Stimulated activated CD8-positive, alpha-beta memory T cell treated with anti-CD3 and anti-CD28 coated beads, Interleukin-15, amount 100 ng/mL, for 24 hours (primary cell): ENCODE data around the gene TRAPPC6A.

Experiments
- DNase-seq: peaks from one replicate; pipeline ENCODE4 v3.0.0-alpha.2; 2020; ENCODE audit warnings: low read depth

TRAPPC6A gene

DNA sequence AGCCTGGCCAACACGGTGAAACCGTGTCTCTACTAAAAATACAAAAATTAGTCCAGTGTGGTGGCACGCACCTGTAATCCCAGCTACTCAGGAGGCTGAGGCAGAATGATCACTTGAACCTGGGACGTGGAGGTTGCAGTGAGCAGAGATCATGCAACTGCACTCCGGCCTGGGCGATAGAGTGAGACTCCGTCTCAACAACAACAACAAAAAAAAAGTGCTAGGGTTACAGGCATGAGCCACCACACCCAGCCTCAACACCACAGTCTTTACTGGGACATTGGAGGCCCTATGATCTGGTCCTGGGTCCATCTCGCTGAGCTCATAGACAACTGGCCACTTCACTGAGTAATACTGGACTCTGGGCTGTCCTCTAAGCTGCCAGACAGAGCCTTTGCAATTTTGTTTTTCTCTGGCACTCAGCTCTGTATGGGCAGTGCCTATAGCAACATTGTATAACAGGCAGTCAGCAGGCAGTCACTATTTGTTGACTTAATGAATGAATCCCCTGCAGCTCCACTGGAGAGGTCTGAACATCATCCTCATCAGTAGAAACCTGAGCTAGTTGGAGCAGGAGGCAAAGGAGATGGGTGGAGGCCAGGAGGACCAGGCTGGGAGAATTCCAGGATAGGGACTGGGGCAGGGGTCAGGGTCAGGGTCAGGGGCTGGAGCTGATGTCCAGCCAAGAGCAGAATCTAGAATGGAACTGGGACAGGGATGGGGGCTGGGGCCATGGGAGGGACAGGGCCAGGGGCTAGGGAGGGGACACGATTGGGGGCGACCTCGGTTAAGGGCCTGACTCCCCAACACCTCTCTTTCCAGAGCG lies 8.7 kb upstream of the TRAPPC6A start:
- DNase-seq: no peak

DNA sequence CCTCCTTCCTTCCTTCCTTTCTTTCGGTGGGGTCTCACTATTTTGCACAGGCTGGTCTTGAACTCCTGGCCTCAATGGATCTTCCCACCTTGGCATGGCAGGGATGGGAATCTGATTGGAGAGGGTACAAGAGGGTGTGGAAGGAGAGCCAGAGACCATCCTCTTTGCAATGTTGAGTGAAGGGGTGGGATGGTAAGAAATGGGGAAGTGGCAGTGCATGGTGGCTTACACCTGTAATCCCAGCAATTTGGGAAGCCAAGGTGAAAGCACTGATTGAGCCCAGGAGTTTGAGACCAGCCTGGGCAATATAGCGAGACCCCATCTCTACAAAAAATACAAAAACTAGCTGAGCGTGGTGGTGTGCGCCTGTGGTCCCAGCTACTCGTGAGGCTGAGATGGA lies 6.1 kb upstream of the TRAPPC6A start:
- no peak for DNase-seq

DNA sequence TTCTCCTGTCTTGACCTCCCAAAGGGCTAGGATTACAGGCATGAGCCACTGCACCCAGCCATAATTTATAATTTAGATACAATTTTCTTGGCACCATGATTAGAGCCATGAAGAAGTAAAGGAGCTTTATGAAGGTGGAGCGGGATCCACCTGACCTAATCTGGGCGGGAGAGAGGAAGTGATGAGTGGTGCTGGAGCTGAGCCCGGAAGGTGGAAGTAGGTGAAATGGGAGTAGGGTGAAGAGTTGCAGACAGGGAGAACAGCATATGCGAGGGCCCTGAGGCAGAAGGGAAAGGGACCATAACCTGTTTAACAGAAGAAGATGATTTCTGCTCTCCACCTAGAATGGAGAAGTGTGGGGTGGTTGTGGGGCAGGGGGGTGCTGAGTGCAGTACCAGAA lies 4.7 kb upstream of the TRAPPC6A start:
- no peak for DNase-seq

DNA sequence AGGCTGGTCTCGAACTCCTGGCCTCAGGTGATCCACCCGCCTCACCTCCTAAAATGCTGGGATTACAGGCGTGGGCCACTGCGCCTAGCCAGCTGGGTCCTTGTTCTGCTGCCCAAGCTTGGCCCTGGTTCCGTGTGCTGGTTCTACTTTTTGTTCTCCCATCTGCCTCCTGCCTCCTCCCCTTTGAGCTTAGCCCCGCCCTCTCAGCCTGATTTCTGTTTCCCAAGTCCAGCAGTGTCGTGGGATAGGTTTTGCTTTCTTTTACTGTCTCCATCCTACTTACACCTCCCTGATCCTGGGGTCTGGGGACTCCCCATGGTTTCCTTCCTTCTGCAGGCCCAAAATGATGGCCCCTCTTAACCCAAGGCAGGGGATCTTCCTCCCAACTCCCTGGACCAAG lies 2.9 kb upstream of the TRAPPC6A start:
- no peak for DNase-seq

DNA sequence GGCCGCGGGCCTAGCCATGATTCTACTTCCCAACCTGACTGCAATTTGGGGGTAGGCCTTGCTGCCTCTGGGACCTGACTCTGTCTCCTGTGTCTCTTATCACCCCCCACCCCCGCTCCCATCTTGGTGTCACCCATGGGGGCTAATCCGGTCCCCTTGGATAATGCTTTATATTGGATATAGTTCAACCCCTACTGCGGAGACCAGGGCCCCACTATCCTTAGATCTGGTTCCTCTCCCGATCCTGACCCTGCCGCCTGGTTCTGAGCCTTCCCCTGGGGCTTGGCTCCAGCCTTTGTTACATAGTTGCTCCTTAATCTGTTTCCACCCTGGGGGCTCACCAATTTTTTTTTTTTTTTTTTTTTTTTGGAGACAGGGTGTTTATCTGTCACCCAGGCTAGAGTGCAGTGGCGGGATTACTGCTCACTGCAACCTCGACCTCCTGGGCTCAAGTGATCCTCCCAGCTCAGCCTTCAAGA lies 1.9 kb upstream of the TRAPPC6A start:
- DNase-seq: no peak

DNA sequence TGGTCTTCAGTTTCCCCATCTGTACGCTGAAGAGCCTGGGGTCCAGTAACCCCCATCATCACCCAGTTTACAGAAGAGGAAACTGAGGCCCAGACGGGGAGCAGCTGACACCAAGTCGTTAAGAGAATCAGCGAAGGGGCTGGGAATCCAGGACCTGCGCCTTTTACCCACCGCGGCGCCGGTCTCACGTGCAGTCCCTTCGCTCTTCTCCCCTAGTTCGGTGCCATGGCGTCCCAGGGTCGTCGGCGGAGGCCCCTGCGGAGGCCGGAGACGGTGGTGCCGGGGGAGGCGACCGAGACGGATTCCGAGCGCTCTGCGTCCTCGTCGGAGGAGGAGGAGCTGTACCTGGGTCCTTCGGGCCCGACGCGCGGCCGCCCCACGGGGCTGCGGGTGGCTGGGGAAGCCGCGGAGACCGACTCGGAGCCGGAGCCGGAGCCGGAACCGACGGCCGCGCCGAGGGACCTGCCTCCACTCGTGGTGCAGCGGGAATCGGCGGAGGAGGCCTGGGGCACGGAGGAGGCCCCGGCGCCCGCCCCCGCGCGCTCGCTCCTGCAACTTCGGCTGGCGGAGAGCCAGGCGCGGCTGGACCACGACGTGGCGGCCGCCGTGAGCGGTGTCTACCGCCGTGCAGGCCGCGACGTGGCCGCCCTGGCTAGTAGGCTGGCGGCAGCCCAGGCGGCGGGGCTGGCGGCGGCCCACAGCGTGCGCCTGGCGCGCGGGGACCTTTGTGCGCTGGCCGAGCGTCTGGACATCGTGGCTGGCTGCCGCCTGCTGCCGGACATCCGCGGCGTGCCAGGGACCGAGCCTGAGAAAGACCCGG lies 1.2 kb upstream of the TRAPPC6A start:
- DNase-seq: no peak

DNA sequence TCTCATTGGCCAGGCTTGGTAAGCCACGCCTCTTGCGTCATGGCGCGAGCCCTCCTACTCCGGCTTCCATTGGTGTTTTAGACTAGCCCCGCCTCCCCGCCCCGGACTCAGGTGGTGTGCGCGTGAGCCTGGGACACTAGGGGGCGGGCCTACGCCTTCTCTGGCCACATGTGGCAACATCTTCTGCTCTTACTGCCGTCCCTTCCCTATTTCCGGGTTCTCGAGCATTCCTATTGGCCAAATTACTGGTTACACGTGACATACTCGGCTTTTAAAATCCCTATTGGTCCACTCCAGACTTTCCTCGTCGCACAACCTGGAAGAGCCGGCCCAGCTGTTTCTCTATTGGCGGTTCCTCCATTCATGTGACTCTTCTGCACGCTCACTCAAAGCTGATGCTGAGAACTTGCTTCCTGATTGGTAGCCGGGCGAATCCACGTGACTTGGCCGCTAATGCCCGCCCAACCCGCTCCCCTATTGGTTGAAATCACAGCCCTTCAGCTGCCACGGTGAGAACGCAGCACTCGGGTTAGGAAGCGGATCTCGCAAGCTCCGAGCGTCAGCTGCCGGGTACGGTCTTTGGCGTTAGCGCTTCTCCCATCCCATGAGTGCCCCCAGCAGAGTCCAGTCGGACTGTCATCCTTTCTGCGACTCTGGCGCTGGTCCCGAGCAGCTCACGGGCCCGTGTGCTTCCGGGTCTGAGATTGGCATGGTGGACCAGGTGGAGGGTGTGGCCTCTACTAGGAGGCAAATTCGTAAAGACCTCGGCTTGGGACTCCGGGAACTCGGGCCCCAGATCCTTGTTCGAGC lies 430 bp upstream of the TRAPPC6A start, which contains the start of gene BLOC1S3:
BLOC1S3 (plus strand) TSS at position 523 of the 810 bp plus-strand sequence. CDS start 513 bp downstream, outside the sequence.
- DNase-seq: peak; percentile 95

DNA sequence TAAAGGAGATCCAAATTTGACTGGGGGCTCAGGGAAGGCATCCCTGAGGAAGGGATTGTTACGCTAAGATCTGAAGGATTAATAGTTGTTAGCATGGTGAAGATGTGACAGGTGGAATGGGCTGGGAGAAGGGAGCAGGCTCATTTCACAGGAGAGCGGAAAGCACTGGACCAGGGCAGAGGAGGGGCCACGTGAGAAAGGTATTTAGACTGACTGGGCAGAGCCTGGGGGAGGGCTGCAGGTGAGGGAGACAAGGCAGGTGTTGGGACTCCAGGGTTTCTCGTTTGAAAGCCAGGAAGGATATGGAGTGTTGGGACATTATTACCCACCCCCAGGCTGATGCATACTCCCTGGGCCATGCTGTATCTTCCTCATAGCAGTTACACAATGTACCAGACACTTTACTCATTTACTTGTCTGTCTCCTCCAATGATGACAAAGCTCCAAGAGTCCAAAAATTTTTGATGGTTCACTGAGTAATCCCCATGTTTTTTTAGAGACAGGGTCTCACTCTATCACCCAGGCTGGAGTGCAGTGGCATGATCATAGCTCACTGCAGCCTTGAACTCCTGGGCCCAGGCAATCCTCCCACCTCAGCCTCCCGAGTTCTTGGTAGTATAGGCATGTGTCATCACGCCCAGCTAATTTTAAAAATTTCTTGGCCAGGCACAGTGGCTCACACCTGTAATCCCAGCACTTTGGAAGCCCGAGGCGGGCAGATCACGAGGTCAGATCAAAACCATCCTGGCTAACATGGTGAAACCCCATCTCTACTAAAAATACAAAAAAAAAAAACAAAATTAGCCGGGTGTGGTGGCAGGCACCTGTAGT lies 2.3 kb downstream of the TRAPPC6A start:
- DNase-seq: no peak

DNA sequence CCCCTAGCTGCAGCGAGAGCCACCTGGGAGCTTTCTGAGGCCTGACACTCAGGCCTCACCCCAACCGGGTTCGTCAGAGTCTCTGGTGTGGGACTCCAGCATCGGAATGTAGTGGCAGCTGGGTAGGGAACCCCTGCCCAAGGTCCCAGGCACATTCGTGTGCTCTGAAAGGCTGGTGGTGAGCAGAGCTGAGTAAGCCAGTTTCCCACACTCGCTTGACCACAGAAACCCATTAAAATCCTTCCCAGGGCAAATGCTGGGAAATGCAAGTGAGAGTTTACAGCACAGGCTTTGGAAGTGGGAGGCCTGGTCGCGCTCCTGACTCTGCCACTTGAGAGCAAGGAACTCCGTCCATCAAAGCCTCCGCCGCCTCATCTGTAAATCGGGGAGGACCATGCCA lies 4.2 kb downstream of the TRAPPC6A start:
- DNase-seq: no peak

DNA sequence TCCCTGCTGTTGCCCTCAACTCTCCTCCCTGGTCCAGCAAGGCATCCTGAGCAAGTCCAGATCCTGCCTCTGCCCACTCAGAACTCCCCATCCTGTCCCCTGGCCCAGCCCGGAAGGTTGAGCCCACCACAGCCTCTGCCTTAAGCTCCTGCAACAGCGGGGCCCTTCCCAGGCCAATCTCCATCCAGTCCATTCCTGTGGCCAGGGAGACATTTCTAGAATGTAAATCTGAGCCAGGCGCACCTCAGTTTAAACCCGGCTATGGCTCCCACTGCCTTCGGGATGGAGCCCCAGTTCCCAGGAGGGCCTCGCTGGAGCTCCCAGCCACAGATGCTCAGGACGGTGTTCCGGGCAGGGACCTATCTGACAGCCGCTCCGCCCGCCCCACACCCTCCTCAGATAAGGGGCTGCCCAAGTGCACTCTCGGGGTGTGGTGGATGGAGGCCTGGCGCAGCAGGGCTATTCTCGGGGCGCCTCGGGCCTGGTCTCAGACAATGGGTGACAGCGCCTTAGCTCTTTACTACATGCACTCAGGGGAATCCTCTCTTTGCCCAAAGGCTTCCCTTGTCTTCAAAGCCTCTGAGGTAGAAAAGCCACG lies 5.3 kb downstream of the TRAPPC6A start:
- no peak for DNase-seq

DNA sequence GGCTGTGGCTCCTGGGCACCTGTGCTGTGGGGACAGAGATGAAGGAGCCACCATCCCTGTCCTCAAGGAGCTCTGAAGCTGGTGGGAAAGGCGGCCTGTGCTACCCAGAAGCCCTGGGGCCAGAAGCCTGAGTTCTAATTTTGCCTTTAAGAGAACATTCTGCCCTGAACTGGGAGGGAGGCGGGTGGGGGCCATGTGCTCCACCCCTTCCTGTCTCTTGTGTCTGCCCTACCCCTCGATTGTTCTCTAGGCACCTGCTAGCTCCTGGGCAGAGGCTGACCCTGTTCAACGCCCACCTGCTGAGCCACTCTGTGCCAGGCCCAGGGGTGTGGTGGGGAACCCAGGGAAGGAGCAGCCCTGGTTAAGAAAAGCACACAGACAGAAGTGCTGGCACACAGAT lies 5.9 kb downstream of the TRAPPC6A start:
- DNase-seq: no peak

DNA sequence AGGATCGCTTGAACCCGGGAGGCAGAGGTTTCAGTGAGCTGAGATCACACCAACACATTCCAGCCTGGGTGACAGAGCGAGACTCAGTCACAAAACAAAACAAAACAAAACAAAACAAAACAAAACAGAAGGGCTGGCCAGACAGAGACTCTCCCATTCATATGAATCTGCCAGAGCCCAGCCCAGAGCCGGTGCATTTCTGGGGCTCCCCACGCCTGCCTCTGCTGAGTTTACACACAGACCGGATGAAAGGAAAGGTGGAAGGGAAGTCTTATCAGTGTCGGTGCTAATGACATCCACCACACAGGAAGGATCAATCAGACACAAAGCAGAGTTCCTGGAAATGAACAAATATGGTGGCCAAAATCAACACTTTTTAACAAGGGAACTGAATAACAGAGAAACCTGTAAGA lies 6.8 kb downstream of the TRAPPC6A start:
- DNase-seq: no peak

DNA sequence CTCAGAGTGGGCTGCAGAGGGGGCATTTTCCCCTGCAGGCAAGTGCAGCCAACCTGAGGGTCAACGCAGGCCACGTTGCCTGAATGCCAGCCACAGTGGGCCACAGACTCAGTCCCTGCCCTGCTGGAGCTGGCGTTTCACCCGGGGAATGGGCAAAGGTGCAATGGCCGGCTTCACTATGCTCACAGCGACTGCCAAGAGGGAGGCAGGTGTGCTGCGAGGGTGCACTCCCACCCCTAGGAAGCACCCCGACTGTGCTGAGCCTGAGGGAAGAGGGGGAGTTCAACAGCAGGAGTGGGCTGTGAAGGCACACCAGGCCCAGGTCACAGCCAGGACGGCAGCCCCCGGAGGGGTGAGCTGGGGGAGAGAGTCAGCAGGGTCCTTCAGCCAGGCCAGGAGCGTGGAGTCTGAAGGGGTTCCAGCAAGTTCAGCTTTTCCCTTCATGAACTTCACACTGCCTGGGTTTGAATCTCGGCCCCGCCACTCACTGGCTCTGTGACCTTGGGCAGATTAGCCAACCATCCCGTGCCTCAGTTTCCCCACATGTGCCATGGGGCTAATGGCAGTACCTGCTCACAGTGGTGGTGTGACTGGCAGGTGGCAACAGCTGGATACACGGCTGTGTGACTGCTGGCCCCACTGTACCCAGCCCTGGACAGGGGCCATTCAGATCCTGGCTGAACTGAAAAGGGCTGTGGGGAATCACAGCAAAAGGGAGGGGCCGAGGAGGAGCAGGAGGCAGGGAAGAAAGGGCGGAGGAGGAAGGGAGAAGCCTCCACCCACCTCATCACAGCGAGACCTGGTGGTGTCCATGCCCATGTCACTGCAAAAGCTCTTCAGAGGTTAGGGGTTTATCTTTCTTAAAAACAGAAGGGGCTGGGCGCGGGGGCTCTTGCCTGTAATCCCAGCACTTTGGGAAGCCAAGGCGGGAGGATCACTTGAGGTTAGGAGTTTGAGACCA lies 7.6 kb downstream of the TRAPPC6A start:
- no peak for DNase-seq

DNA sequence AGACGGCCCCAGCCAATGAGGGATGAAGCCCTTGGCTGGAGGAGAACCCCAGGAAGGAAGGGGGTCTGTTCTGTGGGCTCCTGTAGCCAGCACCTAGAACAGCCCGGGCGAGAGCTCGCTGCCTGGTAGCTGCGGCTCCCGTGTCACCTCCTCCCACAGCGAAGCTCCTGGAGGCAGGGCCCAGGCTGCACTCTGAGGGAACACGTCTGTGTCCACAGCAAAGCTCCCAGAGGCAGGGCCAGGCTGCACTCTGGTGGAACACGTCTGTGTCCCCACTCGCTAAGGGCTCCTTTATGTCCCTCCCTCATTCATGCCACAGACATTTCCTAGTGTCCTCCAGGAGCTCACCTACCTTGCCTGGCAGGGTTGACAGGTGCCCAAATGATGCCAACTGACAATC lies 8.4 kb downstream of the TRAPPC6A start:
- DNase-seq: no peak

DNA sequence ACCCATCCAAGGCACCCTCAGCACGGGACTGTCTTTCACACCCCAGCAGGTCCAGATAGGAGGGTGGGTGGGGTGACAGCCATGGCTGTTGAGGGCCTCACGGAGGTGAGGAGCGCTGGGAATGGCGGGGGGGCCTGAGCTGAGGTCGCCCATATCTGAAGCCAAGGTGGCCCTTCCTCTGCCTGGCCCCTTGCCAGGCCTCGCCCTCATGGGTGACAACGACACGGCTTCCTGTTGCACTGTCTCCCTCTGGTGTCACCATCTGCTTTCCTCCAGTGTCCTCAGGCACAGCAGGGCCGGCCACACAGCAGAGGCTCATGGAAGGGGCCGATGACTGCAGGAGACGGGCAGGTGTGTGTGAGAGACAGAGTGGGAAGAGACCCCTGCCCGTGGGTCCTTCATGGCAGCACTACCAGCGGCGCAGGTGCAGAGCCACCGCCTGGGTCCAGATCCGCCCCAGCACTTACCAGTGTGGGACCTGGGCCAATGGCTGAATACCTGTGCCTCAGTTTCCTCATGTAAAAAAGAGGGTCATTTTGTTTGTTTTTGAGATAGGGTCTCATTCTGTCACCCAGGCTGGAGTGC lies 9.2 kb downstream of the TRAPPC6A start:
- no peak for DNase-seq

DNA sequence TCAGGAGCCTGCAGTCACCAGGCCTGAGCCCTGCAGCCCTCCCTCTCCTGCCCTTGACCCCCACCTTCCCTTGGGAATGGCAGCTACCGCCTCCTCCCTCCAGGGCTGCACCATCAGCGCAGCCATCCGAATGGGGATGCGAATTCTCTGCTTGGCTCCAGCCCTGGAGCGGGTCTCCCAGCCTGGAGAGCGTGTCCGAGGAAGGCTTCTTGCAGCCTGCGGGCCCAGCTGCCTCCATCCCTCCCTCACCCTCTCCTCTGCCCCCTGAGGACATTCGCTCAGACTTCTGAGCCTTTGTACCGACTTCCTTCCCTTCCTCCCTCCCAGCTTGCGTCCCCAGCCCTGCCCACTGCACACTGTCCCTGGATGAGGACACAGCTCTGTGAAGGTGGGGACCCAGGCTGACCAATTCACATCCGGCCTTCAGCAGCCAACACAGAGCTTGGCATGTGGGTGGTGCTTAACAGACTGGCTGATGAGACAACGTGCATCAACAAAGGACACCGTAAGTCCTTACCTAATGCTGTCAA lies 11.2 kb downstream of the TRAPPC6A start:
- no peak for DNase-seq

DNA sequence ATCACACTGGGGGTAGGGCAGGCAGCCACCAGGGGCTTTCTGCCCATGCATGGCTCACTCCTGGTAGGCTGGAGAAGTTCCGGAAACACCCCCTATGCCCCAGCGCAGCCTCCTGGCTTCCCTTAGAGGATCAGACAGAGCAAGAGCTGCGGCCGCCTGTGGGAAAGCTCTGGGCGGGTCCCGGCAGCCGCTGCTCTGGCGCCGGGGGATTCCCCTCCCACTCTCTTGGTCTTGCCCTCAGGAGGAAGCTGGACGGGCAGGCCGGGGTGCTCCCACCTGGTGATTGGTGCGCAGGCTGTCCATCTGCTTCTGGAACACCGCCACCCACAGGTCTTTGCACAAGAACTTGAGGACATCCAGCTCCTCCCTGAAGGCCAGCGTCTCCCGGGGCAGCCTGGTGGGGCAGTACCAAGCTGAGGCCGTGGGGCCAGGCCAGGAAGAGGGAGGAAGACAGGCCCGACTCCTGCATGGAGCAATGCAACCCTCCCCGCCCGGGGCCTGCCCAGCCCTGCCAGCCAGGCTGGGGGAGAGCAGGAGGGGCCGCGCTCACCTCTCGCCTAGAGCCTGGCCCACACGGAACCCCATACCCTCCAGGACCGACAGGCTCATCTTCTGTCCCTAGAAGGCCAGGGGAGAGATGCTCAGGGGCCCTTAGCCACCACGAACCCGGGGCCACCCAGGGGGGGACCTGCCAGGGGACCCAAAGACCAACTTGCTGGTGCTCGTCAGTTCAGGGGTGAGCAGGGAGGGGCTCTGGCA lies 13.3 kb downstream of the TRAPPC6A start:
- no peak for DNase-seq

DNA sequence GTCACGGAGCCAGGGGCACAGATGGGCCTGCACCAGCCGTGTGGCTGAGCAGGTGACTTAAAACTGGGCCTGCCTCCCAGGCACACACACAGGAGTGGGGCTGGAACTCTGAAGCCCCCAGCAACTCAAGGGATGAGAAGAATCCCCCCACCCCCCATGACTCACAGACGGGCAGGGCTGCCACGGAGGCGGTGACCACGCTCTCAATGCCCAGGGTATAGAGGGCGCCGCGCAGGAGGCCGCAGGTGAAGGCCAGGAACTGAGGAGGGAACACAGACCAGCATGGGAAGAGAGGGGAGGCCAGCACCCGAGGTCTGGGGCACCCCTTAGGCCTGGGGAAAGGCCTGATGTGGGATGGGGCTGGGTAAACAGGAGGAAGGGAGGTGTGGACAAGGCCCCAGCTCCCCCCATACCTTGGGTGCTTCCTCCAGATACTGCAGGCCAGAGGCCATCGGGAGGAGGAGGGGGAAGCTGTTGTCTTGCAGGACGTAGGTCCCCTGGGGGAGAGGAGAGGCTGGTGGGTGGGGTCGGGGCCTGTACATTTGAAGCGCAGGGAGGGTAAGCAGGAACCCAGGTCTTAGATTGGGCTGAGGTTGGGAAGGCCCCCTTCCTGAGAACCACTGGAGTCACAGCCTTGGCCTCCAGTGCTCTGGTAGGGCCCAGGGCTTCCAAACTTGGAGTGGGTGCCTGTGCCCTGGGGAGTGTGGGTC lies 14.1 kb downstream of the TRAPPC6A start:
- no peak for DNase-seq
